Muscle layer of colon (tissue), 2 donors: ENCODE results near the gene GNLY.

Source experiments
- H3K27ac ChIP-seq: one replicate; pipeline ENCODE4 v1.7.0; 2013; ENCODE audit warnings: low read depth, mild to moderate bottlenecking, low read length, moderate library complexity
- H3K27me3 ChIP-seq, 2 donors: one replicate each; pipeline ENCODE4 v1.7.0; 2013; ENCODE audit warnings: low read length in 2 of 2, mild to moderate bottlenecking in 2 of 2; ENCODE audit not compliant: insufficient read depth in 2 of 2, control insufficient read depth in 1 of 2
- H3K36me3 ChIP-seq: one replicate; pipeline ENCODE4 v1.7.0; 2013; ENCODE audit warnings: mild to moderate bottlenecking, low read length; ENCODE audit not compliant: insufficient read depth
- H3K4me1 ChIP-seq: one replicate; pipeline ENCODE4 v1.7.0; 2013; ENCODE audit warnings: mild to moderate bottlenecking, low read length; ENCODE audit not compliant: insufficient read depth
- H3K4me3 ChIP-seq, 2 donors: one replicate each; pipeline ENCODE4 v1.7.0; 2013; ENCODE audit warnings: low read length in 2 of 2, low read depth in 1 of 2, mild to moderate bottlenecking in 1 of 2, moderate library complexity in 1 of 2
- H3K9ac ChIP-seq: one replicate; pipeline ENCODE4 v1.7.0; 2013; ENCODE audit warnings: low read length
- H3K9me3 ChIP-seq: one replicate; pipeline ENCODE4 v1.7.0; 2013; ENCODE audit warnings: mild to moderate bottlenecking, low read length
- donor health status: abdominal sarcoma.
- donor health status: Adenocarcinoma of cecum.

GNLY gene

DNA sequence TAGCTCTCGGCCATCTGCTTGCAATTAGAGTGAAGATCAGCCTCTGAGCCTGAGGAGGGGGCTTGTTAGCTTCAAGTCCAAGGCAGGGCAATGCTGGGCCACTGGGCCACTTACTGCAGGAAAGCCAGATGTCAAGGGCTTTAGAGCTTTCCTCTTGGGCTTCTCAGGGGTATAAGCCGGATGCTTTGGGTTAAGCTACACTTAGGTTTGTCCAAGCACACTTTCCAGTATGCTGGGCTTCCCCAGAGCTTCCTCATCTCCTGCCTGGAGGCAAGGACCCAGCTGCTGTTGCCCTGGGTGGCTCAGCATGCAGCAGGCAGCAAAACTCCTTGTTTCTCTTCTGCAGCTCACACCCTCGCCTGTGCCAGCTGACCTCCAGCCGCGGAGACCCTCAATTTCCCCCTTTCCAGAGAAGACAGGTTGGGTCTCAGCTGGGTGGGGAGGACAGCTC, 30.6 kb downstream of the GNLY start:
- no peak overlapping the region for H3K4me3 ChIP-seq
- H3K4me1 ChIP-seq, result peaks cover 18% of the 10 kb centered on the region
- no peaks in the 10 kb centered on the region for H3K27me3 ChIP-seq
- no peak overlapping the region for H3K27ac ChIP-seq
- H3K36me3 ChIP-seq, result no peaks in the 10 kb centered on the region
- no peaks in the 10 kb centered on the region for H3K9me3 ChIP-seq
- H3K9ac ChIP-seq, result no peak overlapping the region

DNA sequence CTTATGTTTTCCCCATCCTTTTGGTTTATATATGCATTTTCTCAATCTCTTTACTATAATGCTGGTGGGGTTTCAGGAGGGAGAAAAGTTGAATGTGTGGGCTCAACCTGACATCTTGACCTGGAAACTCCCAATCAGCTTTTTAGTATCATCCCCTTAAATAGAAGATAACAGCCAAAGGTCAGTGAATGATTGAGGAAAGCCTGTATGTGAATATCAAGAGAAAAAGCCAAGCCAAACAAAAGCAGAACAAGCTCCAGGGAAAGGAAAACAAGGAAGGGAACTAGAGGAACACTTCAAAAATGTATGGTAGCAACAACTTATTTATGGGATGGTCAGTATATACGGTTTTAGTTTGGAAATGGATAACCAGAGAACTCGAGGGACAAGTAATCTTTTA, 31.3 kb downstream of the GNLY start:
- H3K9ac ChIP-seq, result no peak overlapping the region
- no peaks in the 10 kb centered on the region for H3K27me3 ChIP-seq
- H3K4me1 ChIP-seq, result peaks cover 12% of the 10 kb centered on the region
- no peak overlapping the region for H3K4me3 ChIP-seq
- H3K36me3 ChIP-seq, result no peaks in the 10 kb centered on the region
- H3K27ac ChIP-seq, result no peak overlapping the region
- H3K9me3 ChIP-seq, result no peaks in the 10 kb centered on the region

GRCh38 chr2:85727798-85728197, 33.6 kb downstream of the GNLY start:
- Histone ChIP-seq H3K9ac (no peak overlapping the region), H3K4me3 (no peak overlapping the region), H3K27ac (no peak overlapping the region), H3K27me3 (no peaks in the 10 kb centered on the region), H3K36me3 (no peaks in the 10 kb centered on the region), H3K9me3 (no peaks in the 10 kb centered on the region), H3K4me1 (peaks cover 12% of the 10 kb centered on the region)

GRCh38 chr2:85728342-85728741, 34.2 kb downstream of the GNLY start:
- H3K4me1 ChIP-seq, result peaks cover 12% of the 10 kb centered on the region
- H3K27me3 ChIP-seq, result no peaks in the 10 kb centered on the region
- H3K4me3 ChIP-seq, result no peak overlapping the region
- no peak overlapping the region for H3K9ac ChIP-seq
- H3K9me3 ChIP-seq, result no peaks in the 10 kb centered on the region
- no peaks in the 10 kb centered on the region for H3K36me3 ChIP-seq
- H3K27ac ChIP-seq, result no peak overlapping the region

DNA sequence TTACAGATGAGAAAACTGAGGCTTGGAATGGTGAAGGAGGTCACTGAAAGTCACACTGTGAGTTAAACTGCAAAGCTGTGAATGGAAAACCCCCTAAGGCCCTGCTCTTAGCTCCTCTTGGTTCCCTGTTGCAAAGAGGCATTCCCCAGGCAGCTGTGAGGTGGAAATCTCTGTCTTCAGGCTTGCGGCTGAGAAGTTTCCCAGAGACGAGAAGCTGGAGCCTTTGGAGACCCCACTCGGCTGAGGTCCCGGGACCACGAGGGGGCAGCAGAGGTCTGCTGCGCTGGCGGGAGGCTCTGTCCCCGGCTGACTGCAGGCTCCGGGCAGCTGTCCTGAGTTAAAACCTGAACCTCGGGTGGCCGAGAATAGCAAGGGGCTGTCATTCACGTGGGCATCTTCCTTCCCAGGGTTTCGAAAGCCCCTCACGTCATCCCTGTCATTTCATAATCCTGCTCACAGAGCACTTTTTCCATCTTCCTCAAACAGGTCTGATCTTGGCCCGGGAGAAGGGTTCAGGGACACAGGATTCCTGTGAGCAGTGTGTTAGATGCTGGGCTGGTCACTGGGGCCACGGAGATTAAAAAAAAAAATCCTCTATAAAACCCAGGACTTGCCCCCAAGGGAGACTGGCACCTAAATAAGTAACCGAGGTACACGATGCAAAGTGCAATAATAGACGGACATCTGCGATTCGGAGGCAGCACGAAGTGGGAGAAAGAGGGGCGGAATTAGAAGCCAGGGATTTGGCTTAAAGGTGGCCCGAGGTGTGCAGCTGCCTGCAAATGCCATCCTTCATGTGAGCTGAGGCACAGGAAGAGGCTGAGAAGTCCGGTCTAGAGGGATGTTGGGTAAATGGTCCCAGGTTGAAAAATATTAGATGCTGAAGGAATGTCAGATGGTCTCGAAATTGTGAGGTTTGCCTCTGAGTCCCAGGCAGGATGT, 35.0 kb downstream of the GNLY start:
- Histone ChIP-seq H3K9ac (no peak overlapping the region), H3K27ac (no peak overlapping the region), H3K4me3 (no peak overlapping the region), H3K36me3 (no peaks in the 10 kb centered on the region), H3K9me3 (no peaks in the 10 kb centered on the region), H3K27me3 (no peaks in the 10 kb centered on the region), H3K4me1 (peaks cover 20% of the 10 kb centered on the region)

DNA sequence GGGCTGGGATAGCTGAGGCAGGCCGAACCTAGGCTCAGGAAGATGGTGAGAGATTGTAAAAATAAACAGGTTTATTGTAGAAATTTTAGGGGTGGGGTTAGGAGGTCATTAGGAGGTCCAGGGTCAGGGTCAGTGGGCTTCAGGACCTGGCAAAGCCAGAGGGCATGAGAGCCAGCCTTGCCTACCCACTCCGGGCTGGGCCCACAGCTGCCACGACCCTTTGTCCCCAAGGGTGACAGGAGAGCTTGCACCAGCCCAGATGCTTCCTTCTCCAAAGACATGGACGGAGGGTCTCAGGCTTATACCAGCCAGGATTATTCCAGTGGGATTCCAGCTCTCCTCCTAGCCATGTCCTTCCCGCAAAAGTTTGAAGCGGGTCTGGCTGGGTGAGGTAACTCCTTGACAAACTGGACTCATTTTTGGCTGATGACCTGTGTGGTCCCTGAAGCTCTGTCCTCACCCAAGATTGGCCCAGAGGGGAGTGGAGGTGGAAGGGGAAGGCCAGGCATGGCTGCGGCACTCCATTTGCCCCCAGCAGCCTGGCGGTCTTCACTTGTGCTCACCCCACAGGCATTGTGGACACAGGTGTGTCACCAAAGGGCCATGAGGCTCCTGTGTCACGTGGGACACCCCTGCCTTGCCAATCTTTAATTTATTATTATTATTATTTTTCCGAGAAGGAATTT, 35.8 kb downstream of the GNLY start:
- H3K27ac ChIP-seq, result no peak overlapping the region
- H3K4me3 ChIP-seq, result no peak overlapping the region
- peaks cover 28% of the 10 kb centered on the region for H3K4me1 ChIP-seq
- no peaks in the 10 kb centered on the region for H3K9me3 ChIP-seq
- H3K9ac ChIP-seq, result no peak overlapping the region
- H3K27me3 ChIP-seq, result no peaks in the 10 kb centered on the region
- H3K36me3 ChIP-seq, result no peaks in the 10 kb centered on the region

- H3K4me1 ChIP-seq, result peaks cover 36% of the 10 kb centered on the region
- no peak overlapping the region for H3K27ac ChIP-seq
- H3K9me3 ChIP-seq, result no peaks in the 10 kb centered on the region
- H3K36me3 ChIP-seq, result no peaks in the 10 kb centered on the region
- no peak overlapping the region for H3K4me3 ChIP-seq
- H3K9ac ChIP-seq, result no peak overlapping the region
- H3K27me3 ChIP-seq, result no peaks in the 10 kb centered on the region
Observed at GRCh38 chr2:85730686-85731230, 36.6 kb downstream of the GNLY start.

GRCh38 chr2:85731606-85732005, 37.4 kb downstream of the GNLY start:
- Histone ChIP-seq H3K27ac (no peak overlapping the region), H3K9ac (no peak overlapping the region), H3K4me3 (no peak overlapping the region), H3K4me1 (peaks cover 41% of the 10 kb centered on the region), H3K9me3 (no peaks in the 10 kb centered on the region), H3K27me3 (no peaks in the 10 kb centered on the region), H3K36me3 (no peaks in the 10 kb centered on the region)

- Histone ChIP-seq H3K9me3 (no peaks in the 10 kb centered on the region), H3K4me1 (peaks cover 49% of the 10 kb centered on the region), H3K9ac (no peak overlapping the region), H3K4me3 (no peak overlapping the region), H3K27me3 (no peaks in the 10 kb centered on the region), H3K36me3 (no peaks in the 10 kb centered on the region), H3K27ac (no peak overlapping the region)
Observed at GRCh38 chr2:85732467-85733120, 38.4 kb downstream of the GNLY start.

- no peak overlapping the region for H3K27ac ChIP-seq
- H3K4me3 ChIP-seq, result no peak overlapping the region
- no peak overlapping the region for H3K9ac ChIP-seq
- peaks cover 56% of the 10 kb centered on the region for H3K4me1 ChIP-seq
- H3K27me3 ChIP-seq, result no peaks in the 10 kb centered on the region
- H3K36me3 ChIP-seq, result no peaks in the 10 kb centered on the region
- H3K9me3 ChIP-seq, result no peaks in the 10 kb centered on the region
Observed at GRCh38 chr2:85733121-85733960, 39.2 kb downstream of the GNLY start.
